GM18505 (cell line): Measurements from ENCODE around the gene ACE.
"Not testable (repeated sequence)": the region's sequence is repeated elsewhere in the genome, so short reads cannot be mapped to it uniquely, and the experiment has no call there.

Experiments
- ATAC-seq: cut with Tn5 transposase; IDR thresholded peaks from one replicate; pipeline ENCODE4 v1.9.1; 2021; ENCODE audit not compliant: unreplicated experiment
- POLR2A ChIP-seq: IDR thresholded peaks from 4 replicates; pipeline ENCODE4 v1.6.1; 2011; ENCODE audit warnings: borderline replicate concordance; ENCODE audit not compliant: insufficient read depth, insufficient read length; ENCODE audit errors: extremely low read depth

Gene ACE

GRCh38 chr17:63446753-63447470 is 29.9 kb upstream of the ACE start:
- peak; percentile 18 for ATAC-seq
- TF ChIP-seq POLR2A: no peak

GRCh38 chr17:63447471-63448009 is 29.3 kb upstream of the ACE start:
- ATAC-seq: no peak
- no peak for TF ChIP-seq POLR2A

GRCh38 chr17:63448655-63449054 is 28.2 kb upstream of the ACE start:
- no peak for TF ChIP-seq POLR2A
- ATAC-seq: no peak

GRCh38 chr17:63450551-63450950 is 26.3 kb upstream of the ACE start:
- TF ChIP-seq POLR2A: no peak
- ATAC-seq: no peak

GRCh38 chr17:63451150-63451549 is 25.7 kb upstream of the ACE start:
- no peak for TF ChIP-seq POLR2A
- no peak for ATAC-seq

GRCh38 chr17:63452046-63452961 is 24.6 kb upstream of the ACE start:
- no peak for ATAC-seq
- no peak for TF ChIP-seq POLR2A

GRCh38 chr17:63452962-63453551 is 23.8 kb upstream of the ACE start:
- TF ChIP-seq POLR2A: no peak
- ATAC-seq: no peak

- ATAC-seq: not testable (repeated sequence)
These were observed 22.5 kb upstream of the ACE start for GRCh38 chr17:63454357-63454756.

- no peak for ATAC-seq
- TF ChIP-seq POLR2A: no peak
These were observed 21.9 kb upstream of the ACE start for GRCh38 chr17:63454915-63455314.

GRCh38 chr17:63455417-63455816 is 21.4 kb upstream of the ACE start:
- no peak for ATAC-seq
- no peak for TF ChIP-seq POLR2A

- no peak for TF ChIP-seq POLR2A
- no peak for ATAC-seq
These were observed 18.4 kb upstream of the ACE start for GRCh38 chr17:63458478-63458877.

- no peak for TF ChIP-seq POLR2A
- ATAC-seq: no peak
These were observed 16.8 kb upstream of the ACE start for GRCh38 chr17:63460018-63460417.

GRCh38 chr17:63463771-63464170 is 13.1 kb upstream of the ACE start:
- no peak for TF ChIP-seq POLR2A
- no peak for ATAC-seq
